GM23248 (cell line): ENCODE data around the gene C6orf163.

Experiments used
- EZH2 ChIP-seq: fragments of 200-600 bp; sonication (generic); IDR thresholded peaks from 2 replicates; pipeline ENCODE4 v1.6.1; 2018; ENCODE audit warnings: antibody characterized with exemption, mild to moderate bottlenecking; ENCODE audit not compliant: insufficient read depth, poor library complexity, severe bottlenecking
- EZH2phosphoT487 ChIP-seq: fragments of 200-600 bp; sonication (generic); IDR thresholded peaks from 2 replicates; pipeline ENCODE4 v1.6.1; 2018; ENCODE audit warnings: antibody characterized with exemption, moderate library complexity, mild to moderate bottlenecking, low read depth; ENCODE audit not compliant: insufficient read depth

- no peak for TF ChIP-seq EZH2
- no peak for TF ChIP-seq EZH2phosphoT487
Observed at GRCh38 chr6:87366072-87366827, 21.6 kb downstream of the C6orf163 start.
